ENCODE results near the gene GCK. TPM values are rescaled to one million over a fixed set of nuclear protein-coding genes. Genes with fewer than 3 reads are reported as not detected.
"Not testable (repeated sequence)": the region's sequence is repeated elsewhere in the genome, so short reads cannot be mapped to it uniquely, and the experiment has no call there.

The GCK gene
- total RNA-seq, 1 donor from 2014 or later = not detected

- intact Hi-C loops (cut with micrococcal nuclease) = loop anchor here (5.0 kb wide), 2 partner anchors 128 to 967 kb away; partner anchors contain the start of gene TBRG4
Observed at GRCh38 chr7:44144968-44145478, 44.2 kb downstream of the GCK start.

- intact Hi-C loops (cut with micrococcal nuclease) = no loop called here
Observed at GRCh38 chr7:44144426-44144967, 44.7 kb downstream of the GCK start.

GRCh38 chr7:44143646-44144250 is 45.5 kb downstream of the GCK start:
- intact Hi-C loops (cut with micrococcal nuclease) = no loop called here

GRCh38 chr7:44142028-44142427 is 47.2 kb downstream of the GCK start:
- intact Hi-C loops (cut with micrococcal nuclease) = no loop called here

GRCh38 chr7:44141221-44141850 is 47.9 kb downstream of the GCK start, which contains the start of gene MYL7:
TSS of gene MYL7 (minus strand) at chr7:44141332. CDS start at chr7:44141305, 27 bp downstream.
- intact Hi-C loops (cut with micrococcal nuclease) = no loop called here

- intact Hi-C loops (cut with micrococcal nuclease) = no loop called here
Observed at GRCh38 chr7:44140341-44140740, 48.9 kb downstream of the GCK start.

- intact Hi-C loops (cut with micrococcal nuclease) = no loop called here
Observed at GRCh38 chr7:44139311-44140010, 49.8 kb downstream of the GCK start.

GRCh38 chr7:44138698-44139097 is 50.5 kb downstream of the GCK start:
- intact Hi-C loops (cut with micrococcal nuclease) = no loop called here

- intact Hi-C loops (cut with micrococcal nuclease) = no loop called here
Observed at GRCh38 chr7:44136731-44137130, 52.5 kb downstream of the GCK start.

GRCh38 chr7:44134943-44135628 is 54.2 kb downstream of the GCK start:
- intact Hi-C loops (cut with micrococcal nuclease) = no loop called here

GRCh38 chr7:44133295-44133694 is 55.9 kb downstream of the GCK start:
- intact Hi-C loops (cut with micrococcal nuclease) = no loop called here

- intact Hi-C loops (cut with micrococcal nuclease) = no loop called here
Observed at GRCh38 chr7:44132039-44132438, 57.2 kb downstream of the GCK start.

- intact Hi-C loops (cut with micrococcal nuclease) = no loop called here
Observed at GRCh38 chr7:44131173-44132029, 57.8 kb downstream of the GCK start.

- intact Hi-C loops (cut with micrococcal nuclease) = no loop called here
Observed at GRCh38 chr7:44128721-44129582, 60.3 kb downstream of the GCK start.

- intact Hi-C loops (cut with micrococcal nuclease) = no loop called here
Observed at GRCh38 chr7:44127161-44127560, 62.1 kb downstream of the GCK start.

- intact Hi-C loops (cut with micrococcal nuclease) = not testable (repeated sequence)
Observed at GRCh38 chr7:44126574-44126973, 62.7 kb downstream of the GCK start.

- intact Hi-C loops (cut with micrococcal nuclease) = loop anchor here (5.0 kb wide), 3 partner anchors 58 to 1642 kb away; partner anchors contain the start of genes H2AZ2 and PGAM2
Observed at GRCh38 chr7:44124822-44125202, 64.4 kb downstream of the GCK start.

- intact Hi-C loops (cut with micrococcal nuclease) = loop anchor here (1.0 to 5.0 kb wide), 18 partner anchors 19 to 1644 kb away; partner anchors contain the start of genes AEBP1, DDX56, H2AZ2 and MRPL32
Observed at GRCh38 chr7:44123190-44124003, 65.8 kb downstream of the GCK start, which contains the start of gene POLD2. TSS of gene POLD2 (minus strand) at chr7:44123548. CDS start at chr7:44122053, 1,495 bp downstream.
